DOHH2 (cell line): Measurements from ENCODE around the gene FGFR1OP2.

Experiments used
- H3F3A ChIP-seq: fragments of 200-600 bp; sonication (generic), shearing (Covaris generic); 2 replicates; pipeline ENCODE4 v1.6.0; 2016; ENCODE audit warnings: antibody characterized with exemption, mild to moderate bottlenecking; ENCODE audit not compliant: control insufficient read depth, insufficient read depth
- H3K27ac ChIP-seq: fragments of 200-600 bp; sonication (generic); 2 replicates; pipeline ENCODE4 v1.5.1; 2014; ENCODE audit warnings: low read depth, mild to moderate bottlenecking, low read length, moderate library complexity
- H3K27me3 ChIP-seq: fragments of 200-600 bp; sonication (generic); 2 replicates; pipeline ENCODE4 v1.6.1; 2014; ENCODE audit warnings: mild to moderate bottlenecking, low read length, mixed read lengths; ENCODE audit not compliant: control insufficient read depth
- H3K36me3 ChIP-seq: fragments of 200-600 bp; sonication (generic); 2 replicates; pipeline ENCODE4 v1.6.1; 2014; ENCODE audit warnings: mild to moderate bottlenecking, low read length, moderate library complexity, mixed read lengths; ENCODE audit not compliant: control insufficient read depth
- H3K4me1 ChIP-seq: fragments of 200-600 bp; sonication (generic); 2 replicates; pipeline ENCODE4 v1.6.1; 2014; ENCODE audit warnings: mild to moderate bottlenecking, low read length, mixed read lengths; ENCODE audit not compliant: control insufficient read depth
- H3K4me2 ChIP-seq: fragments of 200-600 bp; sonication (generic); 2 replicates; pipeline ENCODE4 v1.6.0; 2014; ENCODE audit warnings: mild to moderate bottlenecking, low read length, moderate library complexity
- H3K4me3 ChIP-seq: fragments of 200-600 bp; sonication (generic); 2 replicates; pipeline ENCODE4 v1.5.1; 2014; ENCODE audit warnings: mild to moderate bottlenecking, low read length, mixed read lengths
- H3K79me2 ChIP-seq: fragments of 200-600 bp; sonication (generic); 2 replicates; pipeline ENCODE4 v1.6.1; 2014; ENCODE audit warnings: mild to moderate bottlenecking, low read length, mixed read lengths; ENCODE audit not compliant: control insufficient read depth
- H3K9me2 ChIP-seq: fragments of 200-600 bp; sonication (generic); replicated peaks from 2 replicates; pipeline ENCODE4 v1.6.1; 2014; ENCODE audit warnings: mild to moderate bottlenecking, low read length, mixed read lengths; ENCODE audit not compliant: control insufficient read depth
- H3K9me3 ChIP-seq: fragments of 200-600 bp; sonication (generic); 2 replicates; pipeline ENCODE4 v1.6.1; 2014; ENCODE audit warnings: antibody characterized with exemption, low read length, mixed read lengths; ENCODE audit not compliant: control insufficient read depth, insufficient read depth
- H4K20me1 ChIP-seq: fragments of 200-600 bp; sonication (generic); 2 replicates; pipeline ENCODE4 v1.6.0; 2014; ENCODE audit warnings: low read depth, mild to moderate bottlenecking, antibody characterized with exemption, low read length, moderate library complexity; ENCODE audit not compliant: control insufficient read depth, insufficient read depth
- CTCF ChIP-seq: fragments of 200-600 bp; sonication (generic); IDR thresholded peaks from one replicate; pipeline ENCODE4 v1.5.1; 2014; ENCODE audit warnings: antibody characterized with exemption, mild to moderate bottlenecking, low read depth, low read length; ENCODE audit not compliant: poor library complexity, severe bottlenecking
- EZH2phosphoT487 ChIP-seq: fragments of 200-600 bp; sonication (generic); IDR thresholded peaks from 2 replicates; pipeline ENCODE4 v1.6.1; 2017; ENCODE audit warnings: borderline replicate concordance, mild to moderate bottlenecking, antibody characterized with exemption, low read length, moderate library complexity, mixed read lengths

FGFR1OP2 gene

GRCh38 chr12:26940516-26941214 is 2.4 kb downstream of the FGFR1OP2 start:
- Histone ChIP-seq H3K27me3 (no peaks in the 10 kb centered on the region), H3K4me1 (peaks cover 65% of the 10 kb centered on the region), H4K20me1 (peaks cover 18% of the 10 kb centered on the region), H3K36me3 (peaks cover 32% of the 10 kb centered on the region), H3K27ac (peak overlapping the region; percentile 81), H3K4me2 (peak overlapping the region; percentile 93), H3F3A (peaks cover 24% of the 10 kb centered on the region), H3K9me3 (no peaks in the 10 kb centered on the region), H3K79me2 (peaks cover 95% of the 10 kb centered on the region), H3K9me2 (no peaks in the 10 kb centered on the region), H3K4me3 (peak overlapping the region; percentile 99)
- TF ChIP-seq CTCF (no peak), EZH2phosphoT487 (no peak)

- Histone ChIP-seq H3K4me3 (peak overlapping the region; percentile 99), H3F3A (peaks cover 24% of the 10 kb centered on the region), H4K20me1 (peaks cover 17% of the 10 kb centered on the region)
Observed at GRCh38 chr12:26941215-26941594, 2.9 kb downstream of the FGFR1OP2 start.

GRCh38 chr12:26948309-26948708 is 10.0 kb downstream of the FGFR1OP2 start:
- H3K4me2 ChIP-seq: no peak overlapping the region
- H3K36me3 ChIP-seq: peaks cover 16% of the 10 kb centered on the region; the same call in 1 of the 2 replicates
- H3F3A ChIP-seq: no peaks in the 10 kb centered on the region
- peaks cover 98% of the 10 kb centered on the region for H3K79me2 ChIP-seq
- H3K27me3 ChIP-seq: no peaks in the 10 kb centered on the region
- H3K9me2 ChIP-seq: no peaks in the 10 kb centered on the region
- peaks cover 8% of the 10 kb centered on the region for H4K20me1 ChIP-seq
- TF ChIP-seq EZH2phosphoT487: no peak
- no peak for TF ChIP-seq CTCF
- no peaks in the 10 kb centered on the region for H3K9me3 ChIP-seq
- no peak overlapping the region for H3K4me3 ChIP-seq
- peaks cover 11% of the 10 kb centered on the region for H3K4me1 ChIP-seq
- H3K27ac ChIP-seq: no peak overlapping the region

More at GRCh38 chr12:26941215-26941594, 2.9 kb downstream of the FGFR1OP2 start:
- Histone ChIP-seq H3K27ac (peak overlapping the region; percentile 81), H3K9me2 (no peaks in the 10 kb centered on the region), H3K4me2 (peak overlapping the region; percentile 93), H3K36me3 (peaks cover 31% of the 10 kb centered on the region), H3K9me3 (no peaks in the 10 kb centered on the region), H3K27me3 (no peaks in the 10 kb centered on the region), H3K79me2 (peaks cover 95% of the 10 kb centered on the region), H3K4me1 (peaks cover 60% of the 10 kb centered on the region)
- TF ChIP-seq EZH2phosphoT487: no peak
- TF ChIP-seq CTCF: no peak
